ENCODE results near the gene HNRNPH3.

Gene HNRNPH3

DNA sequence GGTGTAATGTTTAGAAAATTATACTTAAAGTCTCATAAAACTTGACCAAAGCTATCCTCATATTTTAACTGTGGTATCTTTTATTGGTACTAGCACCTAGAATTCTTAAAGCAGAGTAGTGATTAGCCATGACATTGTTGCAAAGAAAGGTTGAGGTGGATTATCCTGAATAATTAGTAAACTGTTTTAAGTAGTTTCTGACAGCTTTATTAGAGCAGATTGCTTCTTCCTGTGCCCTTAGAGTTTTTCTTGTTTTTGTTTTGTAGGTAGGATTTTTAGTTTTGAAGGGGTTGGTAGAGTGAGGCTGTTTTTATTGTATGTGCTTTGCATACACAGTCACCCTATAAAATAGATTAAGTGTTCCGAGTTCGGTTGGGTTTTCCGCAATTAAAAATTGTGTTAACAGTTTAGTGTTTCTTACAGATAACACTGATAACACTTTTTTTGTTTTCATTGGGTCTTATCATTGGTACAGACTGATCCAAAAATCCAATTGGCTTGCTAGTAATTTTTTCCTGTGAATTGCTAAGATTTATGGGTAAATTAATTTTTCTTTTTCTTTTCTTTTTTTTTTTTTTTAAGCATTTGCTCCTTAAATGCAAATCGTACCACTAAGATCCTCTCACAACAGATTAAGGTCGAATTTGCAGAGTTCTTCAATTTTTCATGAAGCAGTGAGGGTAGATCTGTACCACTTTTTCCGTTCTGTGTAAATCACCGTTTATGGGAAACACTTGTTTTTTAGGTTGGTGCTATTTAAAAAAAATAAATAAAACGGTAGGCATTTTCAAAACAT, 3.0 kb downstream of the HNRNPH3 start:
- DNase-seq (ENCODE audit: extremely low spot score), result no peak
- no peak for TF ChIP-seq FOXK2 (IDR thresholded peaks at IDR 0.05)
- no peak for TF ChIP-seq FOXA1 (IDR thresholded peaks at IDR 0.05)
- TF ChIP-seq ELF4 (IDR thresholded peaks at IDR 0.05), result no peak
- no peak for TF ChIP-seq HDGF (IDR thresholded peaks at IDR 0.05; ENCODE audit: borderline replicate concordance)
- no peak for TF ChIP-seq L3MBTL2 (conservative IDR thresholded peaks at IDR 0.05)
- no peak for TF ChIP-seq BHLHE40 (IDR thresholded peaks at IDR 0.05; ENCODE audit: borderline replicate concordance)
- no peak for TF ChIP-seq SUZ12 (IDR thresholded peaks at IDR 0.05)
- no peak for TF ChIP-seq FOXM1 (IDR thresholded peaks at IDR 0.05; ENCODE audit: borderline replicate concordance)
- TF ChIP-seq NFRKB (IDR thresholded peaks at IDR 0.05), result no peak
- TF ChIP-seq ARNT (IDR thresholded peaks at IDR 0.05), result no peak
- TF ChIP-seq LEF1 (IDR thresholded peaks at IDR 0.05; ENCODE audit: borderline replicate concordance), result no peak
- no peak for TF ChIP-seq SP1 (IDR thresholded peaks at IDR 0.05)
- TF ChIP-seq CTBP1 (IDR thresholded peaks at IDR 0.05; ENCODE audit: borderline replicate concordance), result no peak
- CTCF ChIA-PET, result no interaction called here
- POLR2A ChIA-PET, result no interaction called here

DNA sequence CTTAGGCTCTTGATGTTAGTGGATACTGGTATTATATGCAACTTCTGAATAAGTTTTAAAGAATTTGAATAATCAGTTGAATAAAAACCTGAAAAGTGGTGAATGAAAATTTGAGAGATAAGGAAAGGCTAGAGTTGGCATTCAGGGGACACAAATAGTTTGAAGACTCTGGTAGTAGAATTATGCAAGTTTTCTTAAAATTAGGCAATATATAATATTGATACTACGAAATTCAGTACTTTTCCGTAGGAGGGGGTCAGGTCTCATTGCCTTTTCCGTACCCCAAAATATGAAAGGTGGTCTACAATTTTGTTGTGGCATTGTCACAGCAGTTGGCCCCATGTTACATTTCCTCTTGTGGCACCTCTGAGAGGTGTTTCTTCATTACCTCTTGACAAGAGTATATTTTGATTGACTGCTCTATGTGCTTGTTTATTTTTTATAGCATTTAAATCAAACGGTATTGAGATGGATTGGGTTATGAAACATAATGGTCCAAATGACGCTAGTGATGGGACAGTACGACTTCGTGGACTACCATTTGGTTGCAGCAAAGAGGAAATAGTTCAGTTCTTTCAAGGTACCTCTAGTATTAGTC, 5.0 kb downstream of the HNRNPH3 start:
- CTCF ChIA-PET, result no interaction called here
- no peak for DNase-seq (ENCODE audit: extremely low spot score)
- TF ChIP-seq L3MBTL2 (conservative IDR thresholded peaks at IDR 0.05), result no peak
- TF ChIP-seq FOXM1 (IDR thresholded peaks at IDR 0.05; ENCODE audit: borderline replicate concordance), result no peak
- no peak for TF ChIP-seq FOXA1 (IDR thresholded peaks at IDR 0.05)
- TF ChIP-seq BHLHE40 (IDR thresholded peaks at IDR 0.05; ENCODE audit: borderline replicate concordance), result no peak
- no peak for TF ChIP-seq ELF4 (IDR thresholded peaks at IDR 0.05)
- TF ChIP-seq, protein P1, sequence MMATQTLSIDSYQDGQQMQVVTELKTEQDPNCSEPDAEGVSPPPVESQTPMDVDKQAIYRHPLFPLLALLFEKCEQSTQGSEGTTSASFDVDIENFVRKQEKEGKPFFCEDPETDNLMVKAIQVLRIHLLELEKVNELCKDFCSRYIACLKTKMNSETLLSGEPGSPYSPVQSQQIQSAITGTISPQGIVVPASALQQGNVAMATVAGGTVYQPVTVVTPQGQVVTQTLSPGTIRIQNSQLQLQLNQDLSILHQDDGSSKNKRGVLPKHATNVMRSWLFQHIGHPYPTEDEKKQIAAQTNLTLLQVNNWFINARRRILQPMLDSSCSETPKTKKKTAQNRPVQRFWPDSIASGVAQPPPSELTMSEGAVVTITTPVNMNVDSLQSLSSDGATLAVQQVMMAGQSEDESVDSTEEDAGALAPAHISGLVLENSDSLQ (IDR thresholded peaks at IDR 0.05), result peak; percentile 58
- POLR2A ChIA-PET, result no interaction called here

- no peak for TF ChIP-seq FOXA1 (IDR thresholded peaks at IDR 0.05)
- no peak for TF ChIP-seq FOXK2 (IDR thresholded peaks at IDR 0.05)
- TF ChIP-seq ELF4 (IDR thresholded peaks at IDR 0.05), result no peak
- TF ChIP-seq, protein P1 (IDR thresholded peaks at IDR 0.05), result no peak
- no peak for TF ChIP-seq FOXM1 (IDR thresholded peaks at IDR 0.05; ENCODE audit: borderline replicate concordance)
- TF ChIP-seq BHLHE40 (IDR thresholded peaks at IDR 0.05; ENCODE audit: borderline replicate concordance), result no peak
- no peak for TF ChIP-seq LEF1 (IDR thresholded peaks at IDR 0.05; ENCODE audit: borderline replicate concordance)
- TF ChIP-seq ARNT (IDR thresholded peaks at IDR 0.05), result no peak
- TF ChIP-seq CTBP1 (IDR thresholded peaks at IDR 0.05; ENCODE audit: borderline replicate concordance), result no peak
- TF ChIP-seq NFRKB (IDR thresholded peaks at IDR 0.05), result no peak
- no peak for TF ChIP-seq L3MBTL2 (conservative IDR thresholded peaks at IDR 0.05)
- no peak for TF ChIP-seq ZNF384 (IDR thresholded peaks at IDR 0.05)
- TF ChIP-seq SUZ12 (IDR thresholded peaks at IDR 0.05), result no peak
- no peak for TF ChIP-seq SP1 (IDR thresholded peaks at IDR 0.05)
- no peak for TF ChIP-seq HDGF (IDR thresholded peaks at IDR 0.05; ENCODE audit: borderline replicate concordance)
- no peak for TF ChIP-seq TARDBP (IDR thresholded peaks at IDR 0.05)
- DNase-seq (ENCODE audit: extremely low spot score), result no peak
- ChIA-PET POLR2A (interaction anchor here (1.1 kb wide), 1 partner anchor 8 kb away, joined by 5 read pairs; the partner anchor contains the start of gene PBLD), CTCF (interaction anchor here (1.3 kb wide), 1 partner anchor 9 kb away, joined by 4 read pairs; no protein-coding TSS in a partner anchor)
These were observed 8.7 kb downstream of the HNRNPH3 start for GRCh38 chr10:68340358-68341080.

GRCh38 chr10:68342909-68343516, 11.1 kb downstream of the HNRNPH3 start:
- ChIA-PET POLR2A (interaction anchor here (1.3 to 2.0 kb wide), 2 partner anchors 11 kb away, joined by 4 to 7 read pairs; partner anchors contain the start of gene HNRNPH3), CTCF (no interaction called here)
- TF ChIP-seq FOXK2 (IDR thresholded peaks at IDR 0.05) (no peak), NFRKB (IDR thresholded peaks at IDR 0.05) (no peak), HDGF (IDR thresholded peaks at IDR 0.05; ENCODE audit: borderline replicate concordance) (no peak), ARNT (IDR thresholded peaks at IDR 0.05) (no peak), FOXM1 (IDR thresholded peaks at IDR 0.05; ENCODE audit: borderline replicate concordance) (no peak), L3MBTL2 (conservative IDR thresholded peaks at IDR 0.05) (no peak)
- TF ChIP-seq, protein P1 (IDR thresholded peaks at IDR 0.05), result no peak

DNA sequence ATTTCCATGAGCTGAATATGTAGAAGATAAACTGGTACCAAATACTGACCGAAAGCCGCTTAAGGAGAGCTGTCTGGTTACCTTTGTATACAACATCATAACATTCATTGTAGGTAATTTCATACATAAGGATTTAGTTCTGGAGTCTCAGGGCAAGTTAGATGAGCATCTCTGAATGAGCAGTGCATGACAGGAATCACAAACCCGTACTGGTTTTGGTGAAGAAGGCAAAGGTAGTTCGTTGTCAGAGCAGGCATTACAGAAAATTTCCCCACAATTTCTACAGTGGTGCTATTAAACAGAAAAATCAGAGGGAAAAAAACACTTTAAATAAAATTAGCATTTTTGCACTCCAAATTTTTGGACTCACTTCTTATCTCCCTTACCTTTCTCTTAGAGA, 13.8 kb downstream of the HNRNPH3 start:
- DNase-seq (ENCODE audit: extremely low spot score), result no peak
- TF ChIP-seq FOXK2 (IDR thresholded peaks at IDR 0.05) (no peak), HDGF (IDR thresholded peaks at IDR 0.05; ENCODE audit: borderline replicate concordance) (no peak), ELF4 (IDR thresholded peaks at IDR 0.05) (no peak), FOXA1 (IDR thresholded peaks at IDR 0.05) (no peak), ARNT (IDR thresholded peaks at IDR 0.05) (no peak), CTBP1 (IDR thresholded peaks at IDR 0.05; ENCODE audit: borderline replicate concordance) (no peak), LEF1 (IDR thresholded peaks at IDR 0.05; ENCODE audit: borderline replicate concordance) (no peak), SP1 (IDR thresholded peaks at IDR 0.05) (no peak), ZNF384 (IDR thresholded peaks at IDR 0.05) (no peak), SUZ12 (IDR thresholded peaks at IDR 0.05) (no peak), NFRKB (IDR thresholded peaks at IDR 0.05) (no peak)
- CTCF ChIA-PET, result interaction anchor here (1.3 kb wide), 1 partner anchor 11 kb away, joined by 5 read pairs; no protein-coding TSS in a partner anchor
- POLR2A ChIA-PET, result interaction anchor here (5.3 kb wide), 1 partner anchor 13 kb away, joined by 34 read pairs; the partner anchor contains the start of genes HNRNPH3 and PBLD

More at GRCh38 chr10:68342909-68343516, 11.1 kb downstream of the HNRNPH3 start:
- no peak for DNase-seq (ENCODE audit: extremely low spot score)

Data from HEK293T (cell line).